Panc1 (cell line): ENCODE data around the gene NANOS2. TPM values are rescaled to one million over a fixed set of nuclear protein-coding genes. Genes with fewer than 3 reads are reported as not detected.

Experiments used
- ATAC-seq: fragments of 200-7000 bp; cut with Tn5 transposase; 2 replicates; pipeline ENCODE4 v1.9.1; 2020; ENCODE audit warnings: mild to moderate bottlenecking, moderate library complexity
- BruUV-seq: library from RNA; stranded (reverse); fragments of 400-500 nt; replicated peaks from 2 replicates; lab custom pipeline; 2021; lab: Mats Ljungman, UMichigan
- CTCF ChIA-PET: fragments of 300-600 bp; sonication (Branson Sonifier 250); formaldehyde crosslinking; loops from one replicate; lab custom pipeline; 2022; ENCODE audit warnings: antibody characterized with exemption; lab: Charles Lee
- POLR2A ChIA-PET: fragments of 300-600 bp; sonication (Branson Sonifier 250); formaldehyde crosslinking; loops from one replicate; lab custom pipeline; 2022; ENCODE audit warnings: antibody characterized with exemption; lab: Charles Lee
- DNase-seq: peaks from one replicate; pipeline ENCODE4 v3.0.0-alpha.2; 2010; ENCODE audit warnings: low read depth, low spot score
- H3K27ac ChIP-seq: 2 replicates; pipeline ENCODE4 v1.5.1; 2011; ENCODE audit warnings: mild to moderate bottlenecking, low read length, inconsistent platforms
- H3K27me3 ChIP-seq: fragments of 200-500 bp; sonication (Bioruptor generic); 2 replicates; pipeline ENCODE4 v1.6.0; 2014; ENCODE audit warnings: low read length, inconsistent platforms; ENCODE audit not compliant: control insufficient read depth, insufficient read depth
- H3K36me3 ChIP-seq: fragments of 200-500 bp; sonication (Bioruptor generic); 2 replicates; pipeline ENCODE4 v1.5.1; 2014; ENCODE audit warnings: inconsistent platforms, mild to moderate bottlenecking, low read length, moderate library complexity; ENCODE audit not compliant: control insufficient read depth, insufficient read depth
- H3K4me1 ChIP-seq: 2 replicates; pipeline ENCODE4 v1.5.1; 2011; ENCODE audit warnings: inconsistent platforms, mild to moderate bottlenecking, low read length, moderate library complexity; ENCODE audit not compliant: control insufficient read depth, insufficient read depth
- H3K4me3 ChIP-seq, 2 experiments: 2 replicates each; pipeline ENCODE4 v1.5.1; 2011 to 2012; ENCODE audit warnings: low read depth in 2 of 2, low read length in 2 of 2, mild to moderate bottlenecking in 2 of 2, inconsistent platforms in 1 of 2, moderate library complexity in 1 of 2
- H3K9me3 ChIP-seq: fragments of 200-500 bp; sonication (Bioruptor generic); 2 replicates; pipeline ENCODE4 v1.5.1; 2014; ENCODE audit warnings: low read depth, mild to moderate bottlenecking, inconsistent platforms, low read length, moderate library complexity; ENCODE audit not compliant: control insufficient read depth, insufficient read depth
- POLR2AphosphoS5 ChIP-seq: IDR thresholded peaks from 2 replicates; pipeline ENCODE4 v1.6.1; 2012; ENCODE audit warnings: mild to moderate bottlenecking, low read depth, low read length, moderate library complexity
- SIN3A ChIP-seq: IDR thresholded peaks from 2 replicates; pipeline ENCODE4 v1.6.1; 2012; ENCODE audit warnings: low read depth, mild to moderate bottlenecking, low read length, moderate library complexity, borderline replicate concordance; ENCODE audit not compliant: insufficient read depth
- TCF7L2 ChIP-seq: IDR thresholded peaks from 2 replicates; pipeline ENCODE4 v1.6.1; 2011; ENCODE audit warnings: mild to moderate bottlenecking, low read depth, low read length, inconsistent platforms
- in situ Hi-C: cut with HindIII; loops from 2 replicates; pipeline ENCODE4 v1.10.0; 2016; ENCODE audit warnings: low sequenced_read_pairs, low pct_unique_long_range_greater_than_20kb
- intact Hi-C: fragments of 100-400 bp; cut with micrococcal nuclease; formaldehyde crosslinking; loops from one replicate; pipeline ENCODE4 v1.10.0; 2022; ENCODE audit not compliant: unreplicated experiment
- total RNA-seq: library from RNA; stranded (reverse); gene quantifications from one replicate; pipeline ENCODE4 v1.2.1, GENCODE V29; 2021; ENCODE audit not compliant: unreplicated experiment
- TF ChIP-seq, protein P1 (sequence below), 2 experiments: IDR thresholded peaks; 2 replicates each; pipeline ENCODE4 v1.6.1; 2011 to 2012; ENCODE audit warnings: low read depth in 2 of 2, control low read depth in 1 of 2, low read length in 1 of 2, mild to moderate bottlenecking in 1 of 2, moderate library complexity in 1 of 2; ENCODE audit not compliant: insufficient read depth in 1 of 2
- TF ChIP-seq, protein P2 (sequence below): fragments of 450-650 bp; IDR thresholded peaks from 2 replicates; pipeline ENCODE4 v1.5.1; 2017; ENCODE audit warnings: mild to moderate bottlenecking

NANOS2 gene
- total RNA-seq, 1 experiment from 2014 or later: not detected

DNA sequence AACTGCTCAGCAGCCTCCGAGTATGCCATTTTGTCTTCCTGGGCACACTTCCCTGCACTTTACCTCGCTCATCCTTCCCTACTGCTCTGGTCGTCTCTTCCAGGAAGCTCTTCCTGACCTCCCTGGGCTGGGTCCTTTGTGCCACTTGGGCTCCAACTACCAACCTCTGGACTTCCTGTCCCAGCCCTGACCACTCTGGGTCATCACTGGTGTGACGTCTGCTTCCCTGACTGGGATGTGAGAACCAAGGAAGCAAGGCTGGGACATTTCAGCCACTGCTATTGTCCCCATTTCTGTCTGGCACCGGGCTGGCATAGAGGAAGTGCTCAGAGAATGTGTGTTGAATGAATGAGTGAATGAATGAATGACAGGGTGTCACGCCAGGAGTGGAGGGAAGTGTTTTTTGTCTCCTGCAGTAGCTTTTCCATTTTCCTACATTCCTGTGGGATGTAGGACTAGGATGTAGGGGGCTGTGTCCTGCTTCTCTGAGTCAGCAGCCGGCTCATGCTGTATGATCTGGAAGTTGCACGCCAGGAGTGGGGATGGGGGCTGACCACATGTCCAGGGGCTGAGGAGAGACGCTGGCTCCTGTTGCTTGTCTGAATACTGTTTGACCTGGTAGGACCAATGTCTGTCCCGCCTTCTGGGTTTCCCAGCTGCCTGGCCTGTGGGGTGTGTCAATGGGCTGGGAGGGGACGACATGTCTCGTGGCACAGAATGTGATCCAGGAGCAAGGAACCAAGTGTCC is 44.4 kb upstream of the NANOS2 start:
- POLR2A ChIA-PET: interaction anchor here (0.6 kb wide), 1 partner anchor 10 kb away, joined by 13 read pairs; no protein-coding TSS in a partner anchor
- no peak overlapping the region for H3K4me3 ChIP-seq
- no peak overlapping the region for H3K27ac ChIP-seq
- H3K27me3 ChIP-seq: no peaks in the 10 kb centered on the region
- CTCF ChIA-PET: no interaction called here
- TF ChIP-seq, protein P1, sequence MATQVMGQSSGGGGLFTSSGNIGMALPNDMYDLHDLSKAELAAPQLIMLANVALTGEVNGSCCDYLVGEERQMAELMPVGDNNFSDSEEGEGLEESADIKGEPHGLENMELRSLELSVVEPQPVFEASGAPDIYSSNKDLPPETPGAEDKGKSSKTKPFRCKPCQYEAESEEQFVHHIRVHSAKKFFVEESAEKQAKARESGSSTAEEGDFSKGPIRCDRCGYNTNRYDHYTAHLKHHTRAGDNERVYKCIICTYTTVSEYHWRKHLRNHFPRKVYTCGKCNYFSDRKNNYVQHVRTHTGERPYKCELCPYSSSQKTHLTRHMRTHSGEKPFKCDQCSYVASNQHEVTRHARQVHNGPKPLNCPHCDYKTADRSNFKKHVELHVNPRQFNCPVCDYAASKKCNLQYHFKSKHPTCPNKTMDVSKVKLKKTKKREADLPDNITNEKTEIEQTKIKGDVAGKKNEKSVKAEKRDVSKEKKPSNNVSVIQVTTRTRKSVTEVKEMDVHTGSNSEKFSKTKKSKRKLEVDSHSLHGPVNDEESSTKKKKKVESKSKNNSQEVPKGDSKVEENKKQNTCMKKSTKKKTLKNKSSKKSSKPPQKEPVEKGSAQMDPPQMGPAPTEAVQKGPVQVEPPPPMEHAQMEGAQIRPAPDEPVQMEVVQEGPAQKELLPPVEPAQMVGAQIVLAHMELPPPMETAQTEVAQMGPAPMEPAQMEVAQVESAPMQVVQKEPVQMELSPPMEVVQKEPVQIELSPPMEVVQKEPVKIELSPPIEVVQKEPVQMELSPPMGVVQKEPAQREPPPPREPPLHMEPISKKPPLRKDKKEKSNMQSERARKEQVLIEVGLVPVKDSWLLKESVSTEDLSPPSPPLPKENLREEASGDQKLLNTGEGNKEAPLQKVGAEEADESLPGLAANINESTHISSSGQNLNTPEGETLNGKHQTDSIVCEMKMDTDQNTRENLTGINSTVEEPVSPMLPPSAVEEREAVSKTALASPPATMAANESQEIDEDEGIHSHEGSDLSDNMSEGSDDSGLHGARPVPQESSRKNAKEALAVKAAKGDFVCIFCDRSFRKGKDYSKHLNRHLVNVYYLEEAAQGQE (IDR thresholded peaks at IDR 0.05; ENCODE audit: insufficient read depth in 1 of 2, low read depth in 2 of 2, low read length in 1 of 2): no peak
- TF ChIP-seq POLR2AphosphoS5: no peak
- no peak for TF ChIP-seq TCF7L2
- TF ChIP-seq SIN3A: no peak
- TF ChIP-seq, protein P2, sequence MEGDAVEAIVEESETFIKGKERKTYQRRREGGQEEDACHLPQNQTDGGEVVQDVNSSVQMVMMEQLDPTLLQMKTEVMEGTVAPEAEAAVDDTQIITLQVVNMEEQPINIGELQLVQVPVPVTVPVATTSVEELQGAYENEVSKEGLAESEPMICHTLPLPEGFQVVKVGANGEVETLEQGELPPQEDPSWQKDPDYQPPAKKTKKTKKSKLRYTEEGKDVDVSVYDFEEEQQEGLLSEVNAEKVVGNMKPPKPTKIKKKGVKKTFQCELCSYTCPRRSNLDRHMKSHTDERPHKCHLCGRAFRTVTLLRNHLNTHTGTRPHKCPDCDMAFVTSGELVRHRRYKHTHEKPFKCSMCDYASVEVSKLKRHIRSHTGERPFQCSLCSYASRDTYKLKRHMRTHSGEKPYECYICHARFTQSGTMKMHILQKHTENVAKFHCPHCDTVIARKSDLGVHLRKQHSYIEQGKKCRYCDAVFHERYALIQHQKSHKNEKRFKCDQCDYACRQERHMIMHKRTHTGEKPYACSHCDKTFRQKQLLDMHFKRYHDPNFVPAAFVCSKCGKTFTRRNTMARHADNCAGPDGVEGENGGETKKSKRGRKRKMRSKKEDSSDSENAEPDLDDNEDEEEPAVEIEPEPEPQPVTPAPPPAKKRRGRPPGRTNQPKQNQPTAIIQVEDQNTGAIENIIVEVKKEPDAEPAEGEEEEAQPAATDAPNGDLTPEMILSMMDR: no peak
- DNase-seq: no peak
- in situ Hi-C loops (no loop called here), intact Hi-C loops (no loop called here)
- BruUV-seq: no TSS peak
- H3K4me1 ChIP-seq: no peaks in the 10 kb centered on the region
- no peaks in the 10 kb centered on the region for H3K9me3 ChIP-seq
- H3K36me3 ChIP-seq: no peaks in the 10 kb centered on the region
- no peak for ATAC-seq

DNA sequence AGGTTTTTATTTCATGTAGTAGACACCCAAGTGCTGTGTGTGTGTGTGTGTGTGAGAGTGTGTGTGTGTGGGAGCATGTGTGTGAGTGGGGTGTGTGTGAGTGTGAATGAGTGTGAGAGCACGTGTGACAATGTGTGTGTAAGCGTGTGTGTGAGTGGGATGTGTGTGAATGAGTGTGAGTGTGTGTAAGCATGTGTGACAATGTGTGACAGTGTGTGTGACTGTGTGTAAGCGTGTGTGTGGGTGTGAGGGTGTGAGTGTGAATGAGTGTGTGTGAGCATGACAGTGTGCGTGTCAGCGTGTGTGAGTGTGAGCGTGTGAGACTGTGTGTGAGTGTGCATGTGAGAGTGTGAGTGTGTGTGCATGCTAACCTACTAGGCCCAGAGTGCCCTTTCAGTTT is 43.7 kb upstream of the NANOS2 start:
- Histone ChIP-seq H3K36me3 (no peaks in the 10 kb centered on the region), H3K4me1 (no peaks in the 10 kb centered on the region), H3K4me3 (no peak overlapping the region), H3K9me3 (no peaks in the 10 kb centered on the region), H3K27me3 (no peaks in the 10 kb centered on the region), H3K27ac (no peak overlapping the region)
- no peak for TF ChIP-seq SIN3A
- TF ChIP-seq, protein P1 (IDR thresholded peaks at IDR 0.05; ENCODE audit: insufficient read depth in 1 of 2, low read depth in 2 of 2, low read length in 1 of 2): no peak
- TF ChIP-seq TCF7L2: no peak
- no peak for TF ChIP-seq POLR2AphosphoS5
- TF ChIP-seq, protein P2: no peak
- intact Hi-C loops: no loop called here
- in situ Hi-C loops: no loop called here
- ATAC-seq (no peak), DNase-seq (no peak)
- no TSS peak for BruUV-seq
- CTCF ChIA-PET: no interaction called here
- POLR2A ChIA-PET: interaction anchor here (0.6 kb wide), 1 partner anchor 10 kb away, joined by 13 read pairs; no protein-coding TSS in a partner anchor
